Hematopoietic multipotent progenitor cell treated with erythropoietin and hydrocortisone succinate and interleukin-3 and kit ligand, for 6 days (in vitro differentiated cells): ENCODE data around the gene NFIB.

Source experiments
- DNase-seq: peaks from one replicate; pipeline ENCODE4 v3.0.0-alpha.2; 2015

Gene NFIB

GRCh38 chr9:14209399-14210345 is 104.3 kb downstream of the NFIB start:
- DNase-seq, result peak; percentile 48

GRCh38 chr9:14207352-14207995 is 106.5 kb downstream of the NFIB start:
- no peak for DNase-seq

- DNase-seq, result no peak
Observed at GRCh38 chr9:14205463-14205862, 108.5 kb downstream of the NFIB start.

- no peak for DNase-seq
Observed at GRCh38 chr9:14203356-14204056, 110.4 kb downstream of the NFIB start.

- DNase-seq, result no peak
Observed at GRCh38 chr9:14198841-14199455, 115.0 kb downstream of the NFIB start.

GRCh38 chr9:14198047-14198840 is 115.7 kb downstream of the NFIB start:
- DNase-seq, result no peak

GRCh38 chr9:14197325-14197858 is 116.5 kb downstream of the NFIB start:
- DNase-seq, result no peak

GRCh38 chr9:14193328-14193990 is 120.5 kb downstream of the NFIB start:
- DNase-seq, result no peak

GRCh38 chr9:14192556-14192955 is 121.4 kb downstream of the NFIB start:
- DNase-seq, result no peak

- no peak for DNase-seq
Observed at GRCh38 chr9:14191512-14191911, 122.4 kb downstream of the NFIB start.

- DNase-seq, result no peak
Observed at GRCh38 chr9:14190240-14190639, 123.7 kb downstream of the NFIB start.

GRCh38 chr9:14189578-14189977 is 124.4 kb downstream of the NFIB start:
- no peak for DNase-seq

GRCh38 chr9:14189146-14189545 is 124.8 kb downstream of the NFIB start:
- no peak for DNase-seq

- no peak for DNase-seq
Observed at GRCh38 chr9:14188538-14188937, 125.4 kb downstream of the NFIB start.

- DNase-seq, result no peak
Observed at GRCh38 chr9:14188011-14188410, 125.9 kb downstream of the NFIB start.

- no peak for DNase-seq
Observed at GRCh38 chr9:14186096-14186495, 127.8 kb downstream of the NFIB start.

GRCh38 chr9:14185016-14185415 is 128.9 kb downstream of the NFIB start:
- DNase-seq, result no peak

GRCh38 chr9:14183001-14183400 is 130.9 kb downstream of the NFIB start:
- no peak for DNase-seq

GRCh38 chr9:14180960-14181537 is 132.9 kb downstream of the NFIB start:
- no peak for DNase-seq

GRCh38 chr9:14180093-14180959 is 133.6 kb downstream of the NFIB start:
- DNase-seq, result no peak
